Spleen (tissue), 13 donors: Measurements from ENCODE around the gene DNAJC15. TPM values are rescaled to one million over a fixed set of nuclear protein-coding genes. Genes with fewer than 3 reads are reported as not detected.
A peak's percentile ranks its signal among the peaks of the same experiment; 100 is the strongest.

ENCODE experiments used
- DNase-seq: peaks from one replicate; pipeline ENCODE4 v3.0.0-alpha.2; 2020
- H3K27ac ChIP-seq, 8 donors: fragments of 200-600 bp; sonication (generic) in 7 of 8; 1 replicate in 4 of 8; 2 replicates in 4 of 8; pipeline versions ENCODE4 v1.5.0 to v1.8.0; 2016 to 2021; ENCODE audit warnings: inconsistent platforms in 4 of 8, mild to moderate bottlenecking in 4 of 8, moderate library complexity in 1 of 8
- H3K27me3 ChIP-seq, 7 donors: fragments of 200-600 bp; sonication (generic) in 6 of 7; replicated peaks in 1 of 7; 1 replicate in 4 of 7; 2 replicates in 3 of 7; pipeline versions ENCODE4 v1.5.0 to v1.8.0; 2016 to 2021; ENCODE audit warnings: inconsistent platforms in 3 of 7, mild to moderate bottlenecking in 1 of 7
- H3K36me3 ChIP-seq, 6 donors: fragments of 200-600 bp; sonication (generic) in 5 of 6; 1 replicate in 4 of 6; 2 replicates in 2 of 6; pipeline versions ENCODE4 v1.5.0 to v1.8.0; 2016 to 2021; ENCODE audit warnings: inconsistent platforms in 2 of 6
- H3K4me1 ChIP-seq, 6 donors: fragments of 200-600 bp; sonication (generic) in 5 of 6; 1 replicate in 3 of 6; 2 replicates in 3 of 6; pipeline versions ENCODE4 v1.5.0 to v1.8.0; 2016 to 2021; ENCODE audit warnings: inconsistent platforms in 3 of 6
- H3K4me3 ChIP-seq, 8 donors: fragments of 200-600 bp; sonication (generic) in 7 of 8; 1 replicate in 4 of 8; 2 replicates in 4 of 8; pipeline versions ENCODE4 v1.5.0 to v1.8.0; 2016 to 2021; ENCODE audit warnings: inconsistent platforms in 4 of 8, mild to moderate bottlenecking in 4 of 8, moderate library complexity in 2 of 8
- H3K9me3 ChIP-seq, 8 donors: fragments of 200-600 bp; sonication (generic) in 7 of 8; 1 replicate in 4 of 8; 2 replicates in 4 of 8; pipeline versions ENCODE4 v1.5.0 to v1.8.0; 2016 to 2021; ENCODE audit warnings: inconsistent platforms in 4 of 8
- POLR2A ChIP-seq, 3 donors: fragments of 450-650 bp; IDR thresholded peaks; one replicate each; pipeline ENCODE4 v1.5.1; 2017; ENCODE audit warnings: antibody characterized with exemption in 3 of 3, mild to moderate bottlenecking in 1 of 3
- POLR2AphosphoS5 ChIP-seq, 3 donors: sonication (generic); formaldehyde crosslinking; IDR thresholded peaks; one replicate each; pipeline ENCODE4 v1.5.1; 2017; ENCODE audit warnings: antibody characterized with exemption in 3 of 3
- WGBS, 5 donors: extraction: QIAGEN DNeasy Blood & Tissue Kit in 3 of 5; methylation state at CpG; one replicate each; pipeline versions ENCODE4 v1.1.5 to v1.1.7; 2013 to 2018; 5-methylcytosine and 5-hydroxymethylcytosine counted together
- intact Hi-C: fragments of 100-400 bp; cut with DNase I; formaldehyde crosslinking; loops from one replicate; pipeline ENCODE4 v1.15.0; 2023; ENCODE audit warnings: low total_unique reads
- long read RNA-seq, 2 donors: transcript quantifications; one replicate each; lab custom pipeline, GENCODE V29; 2026
- polyA plus RNA-seq, 3 donors: library from polyadenylated mRNA; stranded (reverse); fragments of 200-250 nt; gene quantifications; one replicate each; pipeline ENCODE4 v1.2.1, GENCODE V29; 2013
- total RNA-seq, 7 donors: library from RNA; depleted of rRNA in 3 of 7; stranded (reverse); fragments of >200 nt in 3 of 7; fragmentation: NEBNext Ultra II Directional in 4 of 7; extraction: Animal tissue kit (Norgen Biotek cat#: 25700) in 4 of 7; gene quantifications; one replicate each; pipeline versions ENCODE4 v1.1.0 to v1.2.1, GENCODE V29; 2016 to 2021
- TF ChIP-seq, protein P1 (sequence below), 11 experiments: fragments of 200-600 bp in 7 of 11; fragments of 450-650 bp in 4 of 11; sonication (generic) in 4 of 11; IDR thresholded peaks in 8 of 11; conservative IDR thresholded peaks in 3 of 11; 1 replicate in 7 of 11; 2 replicates in 4 of 11; pipeline versions ENCODE4 v1.4.0 to v1.8.0; 2016 to 2021; ENCODE audit warnings: antibody characterized with exemption in 11 of 11, inconsistent platforms in 4 of 11, mild to moderate bottlenecking in 1 of 11
- donor health status: healthy with polysubstance abuse.
- donor health status: DM: no; HTN: no; CAD: no; lungs with moderate emphysema.
- donor health status: DM: no; HTN: no; CAD: no.
- donor health status: Bipolar disorder and iron deficiency.
- donor health status: healthy.
- donor health status: DM: no; HTN: no; CAD: no.
- donor health status: DM: yes; HTN: yes; CAD: no.

DNAJC15 gene
- 10 to 100 TPM in 4 of 7 donors, 1 to 10 TPM in 3; 6.7 to 13.9 (median 10.4) TPM for total RNA-seq
- polyA plus RNA-seq = 10 to 100 TPM; 11.4 to 17.4 (median 12.2) TPM
- long read RNA-seq, donor 1, full-length matches to known transcripts = 48 of 48 reads
- long read RNA-seq, donor 1, partial matches to known transcripts = 0 of 48 reads
- long read RNA-seq, donor 1, other reads (novel, unspliced or antisense) = 0 of 48 reads
- long read RNA-seq, donor 2, full-length matches to known transcripts = 21 of 21 reads
- long read RNA-seq, donor 2, partial matches to known transcripts = 0 of 21 reads
- long read RNA-seq, donor 2, other reads (novel, unspliced or antisense) = 0 of 21 reads

DNA sequence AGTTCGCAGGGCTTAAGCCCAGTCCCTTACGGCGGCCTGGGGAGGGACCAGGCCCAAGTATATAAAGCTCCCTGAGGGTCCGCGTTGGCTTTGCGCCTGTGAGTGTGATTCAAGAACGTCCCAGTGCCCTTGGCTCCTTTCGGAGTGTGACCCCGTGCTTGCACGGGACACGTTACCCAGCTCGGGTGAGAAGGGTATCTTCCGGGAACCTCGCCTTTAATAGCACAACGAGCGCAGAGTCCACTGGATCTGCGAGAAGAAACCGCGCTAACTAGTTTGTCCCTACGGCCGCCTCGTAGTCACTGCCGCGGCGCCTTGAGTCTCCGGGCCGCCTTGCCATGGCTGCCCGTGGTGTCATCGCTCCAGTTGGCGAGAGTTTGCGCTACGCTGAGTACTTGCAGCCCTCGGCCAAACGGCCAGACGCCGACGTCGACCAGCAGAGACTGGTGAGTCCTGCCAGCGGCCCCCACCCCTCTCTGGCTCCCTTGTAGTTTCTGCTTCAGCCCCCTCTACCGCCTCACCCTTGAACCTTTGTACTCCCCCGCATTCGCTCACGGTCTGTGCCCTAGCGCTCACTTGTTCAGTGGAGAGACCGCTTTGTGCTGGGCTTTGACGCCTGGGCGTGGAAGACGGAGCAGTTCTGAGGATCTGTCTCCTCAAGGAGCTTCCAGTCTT is at the start of gene DNAJC15:
TSS of gene DNAJC15 (plus strand) at position 298 of the 675 bp plus-strand sequence. CDS start at position 339, 41 bp downstream.
- Histone ChIP-seq H3K4me3 (peak within 1 kb of the TSS; percentile 56 to 75 (median 62)), H3K9me3 (no peaks in the 10 kb centered on the region), H3K36me3 (peaks cover 0 to 8% (median 0%) of the 10 kb centered on the region in 6 donors), H3K27me3 (no peaks in the 10 kb centered on the region), H3K4me1 (peaks cover 11 to 55% (median 36%) of the 10 kb centered on the region in 6 donors), H3K27ac (peak within 1 kb of the TSS; percentile 78 to 92 (median 89))
- TF ChIP-seq POLR2AphosphoS5 (IDR thresholded peaks at IDR 0.05) = peak; percentile 87 to 94 (median 93)
- TF ChIP-seq POLR2A (IDR thresholded peaks at IDR 0.05) = no peak
- TF ChIP-seq, protein P1, sequence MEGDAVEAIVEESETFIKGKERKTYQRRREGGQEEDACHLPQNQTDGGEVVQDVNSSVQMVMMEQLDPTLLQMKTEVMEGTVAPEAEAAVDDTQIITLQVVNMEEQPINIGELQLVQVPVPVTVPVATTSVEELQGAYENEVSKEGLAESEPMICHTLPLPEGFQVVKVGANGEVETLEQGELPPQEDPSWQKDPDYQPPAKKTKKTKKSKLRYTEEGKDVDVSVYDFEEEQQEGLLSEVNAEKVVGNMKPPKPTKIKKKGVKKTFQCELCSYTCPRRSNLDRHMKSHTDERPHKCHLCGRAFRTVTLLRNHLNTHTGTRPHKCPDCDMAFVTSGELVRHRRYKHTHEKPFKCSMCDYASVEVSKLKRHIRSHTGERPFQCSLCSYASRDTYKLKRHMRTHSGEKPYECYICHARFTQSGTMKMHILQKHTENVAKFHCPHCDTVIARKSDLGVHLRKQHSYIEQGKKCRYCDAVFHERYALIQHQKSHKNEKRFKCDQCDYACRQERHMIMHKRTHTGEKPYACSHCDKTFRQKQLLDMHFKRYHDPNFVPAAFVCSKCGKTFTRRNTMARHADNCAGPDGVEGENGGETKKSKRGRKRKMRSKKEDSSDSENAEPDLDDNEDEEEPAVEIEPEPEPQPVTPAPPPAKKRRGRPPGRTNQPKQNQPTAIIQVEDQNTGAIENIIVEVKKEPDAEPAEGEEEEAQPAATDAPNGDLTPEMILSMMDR (IDR thresholded peaks at IDR 0.05 in 8 of 11, conservative IDR thresholded peaks at IDR 0.05 in 3 of 11) = peak in 3 of 11 experiments; percentile 15 to 43 (median 18)
- DNase-seq = peak; percentile 94
- WGBS, 5 donors = 1 to 14% (median 3%) methylated on average over 35 to 48 of the region's 48 CpGs
- intact Hi-C loops = no loop called here

DNA sequence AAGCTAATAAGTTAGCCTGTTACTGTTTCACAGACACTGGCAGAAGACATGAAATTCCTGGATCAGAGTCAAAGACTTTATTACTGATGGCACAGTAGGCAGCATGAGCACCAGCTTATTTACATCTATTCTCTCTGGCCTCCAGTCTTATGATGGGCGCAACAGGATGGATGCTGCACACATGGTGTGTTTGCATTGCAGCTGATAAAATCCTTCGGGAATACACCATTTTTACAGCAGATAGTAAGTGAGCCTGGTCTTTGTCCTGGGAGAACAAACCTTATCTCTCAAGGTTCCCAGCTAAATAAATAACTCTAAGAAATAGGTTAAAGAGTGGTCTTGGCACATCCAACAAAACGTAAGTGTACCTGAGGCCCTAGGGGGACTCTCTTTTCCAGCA is 47.3 kb upstream of the DNAJC15 start:
- peaks cover 0 to 27% (median 0%) of the 10 kb centered on the region in 6 donors for H3K36me3 ChIP-seq
- 92 to 97% (median 93%) methylated on average over 3 of the region's 3 CpGs for WGBS, 5 donors
- intact Hi-C loops = loop anchor here (10.0 kb wide), 2 partner anchors 109 to 899 kb away; partner anchors contain the start of genes CCDC122 and LACC1
- no peaks in the 10 kb centered on the region for H3K27me3 ChIP-seq
- no peak overlapping the region for H3K4me3 ChIP-seq
- peaks cover 0 to 9% (median 6%) of the 10 kb centered on the region in 8 donors for H3K9me3 ChIP-seq
- DNase-seq = no peak
- TF ChIP-seq POLR2A (IDR thresholded peaks at IDR 0.05) = no peak
- no peak for TF ChIP-seq POLR2AphosphoS5 (IDR thresholded peaks at IDR 0.05)
- TF ChIP-seq, protein P1 (IDR thresholded peaks at IDR 0.05 in 8 of 11, conservative IDR thresholded peaks at IDR 0.05 in 3 of 11) = no peak
- H3K27ac ChIP-seq = no peak overlapping the region
- peaks cover 0 to 26% (median 19%) of the 10 kb centered on the region in 6 donors for H3K4me1 ChIP-seq

DNA sequence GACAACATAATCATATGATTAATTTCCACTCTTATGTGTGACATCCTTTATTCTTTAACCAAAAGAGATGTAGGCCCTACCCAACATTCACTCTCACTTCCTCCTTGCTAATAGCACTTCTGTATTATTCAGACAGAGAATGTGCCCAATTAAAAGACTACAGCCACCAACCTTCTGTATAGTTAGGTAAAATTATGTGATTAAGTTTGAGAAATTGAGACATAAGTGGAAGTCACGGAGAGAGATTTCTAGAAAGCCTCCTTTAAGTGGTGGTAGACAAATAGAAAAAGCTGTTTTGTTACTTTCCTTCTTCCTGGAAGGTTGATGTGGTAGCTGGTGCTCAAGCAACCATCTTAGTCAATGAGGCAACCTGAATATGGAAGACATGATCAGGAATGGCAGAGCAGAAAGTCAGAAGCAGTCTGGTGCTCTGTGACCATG is 46.1 kb upstream of the DNAJC15 start:
- TF ChIP-seq POLR2A (IDR thresholded peaks at IDR 0.05) (no peak), POLR2AphosphoS5 (IDR thresholded peaks at IDR 0.05) (no peak)
- TF ChIP-seq, protein P1 (IDR thresholded peaks at IDR 0.05 in 8 of 11, conservative IDR thresholded peaks at IDR 0.05 in 3 of 11) = no peak
- intact Hi-C loops = loop anchor here (10.0 kb wide), 2 partner anchors 108 to 898 kb away; partner anchors contain the start of genes CCDC122 and LACC1

More for the DNA sequence above, 46.1 kb upstream of the DNAJC15 start:
- Histone ChIP-seq H3K27ac (peak overlapping the region in 5 of 8 donors; percentile 11 to 62 (median 31)), H3K9me3 (peaks cover 0 to 9% (median 6%) of the 10 kb centered on the region in 8 donors), H3K4me1 (peaks cover 0 to 24% (median 12%) of the 10 kb centered on the region in 6 donors), H3K36me3 (peaks cover 0 to 20% (median 0%) of the 10 kb centered on the region in 6 donors), H3K27me3 (no peaks in the 10 kb centered on the region), H3K4me3 (no peak overlapping the region)
- DNase-seq = no peak
- 59 to 70% (median 67%) methylated on average over 1 of the region's 1 CpG for WGBS, 5 donors
